ENCODE measurements around the gene GALR2.

Gene GALR2

DNA sequence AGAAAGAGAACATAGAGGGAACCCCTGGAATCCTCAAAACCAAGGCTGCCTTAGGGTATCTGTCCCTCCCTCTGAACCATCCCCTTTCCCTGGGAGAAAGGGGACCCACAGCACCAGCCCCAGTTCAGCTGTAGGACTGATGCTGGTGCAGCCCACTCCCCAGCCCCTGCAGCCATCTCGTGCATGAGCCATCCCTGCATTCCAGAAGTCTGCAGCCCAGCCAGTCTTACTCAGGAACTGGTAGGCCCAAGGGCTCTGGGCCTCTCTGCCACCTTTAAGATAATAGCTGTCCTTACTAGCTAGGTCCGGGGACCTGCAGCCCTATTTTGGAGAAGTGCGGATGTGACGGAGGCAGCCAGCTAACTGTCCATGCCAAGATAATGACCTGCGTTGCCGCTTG, 41.4 kb upstream of the GALR2 start:
- Histone ChIP-seq H3F3A (ENCODE audit: insufficient read depth, low read length) (no peaks in the 10 kb centered on the region), H3K27me3 (ENCODE audit: insufficient read depth, low read length) (no peaks in the 10 kb centered on the region), H3K27ac (ENCODE audit: low read depth, low read length, poor library complexity, severe bottlenecking) (no peak overlapping the region), H3K4me3 (ENCODE audit: low read depth, low read length, poor library complexity, severe bottlenecking) (no peak overlapping the region), H3K9me2 (ENCODE audit: low read depth, low read length) (no peaks in the 10 kb centered on the region), H3K4me1 (ENCODE audit: insufficient read depth, low read length, severe bottlenecking) (peaks cover 10% of the 10 kb centered on the region), H3K79me2 (ENCODE audit: insufficient read depth, low read length) (no peaks in the 10 kb centered on the region), H3K9me3 (ENCODE audit: low read length) (no peaks in the 10 kb centered on the region), H4K20me1 (ENCODE audit: insufficient read depth, low read length) (no peaks in the 10 kb centered on the region), H3K9ac (ENCODE audit: low read length) (no peak overlapping the region), H2AFZ (ENCODE audit: low read length) (no peak overlapping the region), H3K36me3 (ENCODE audit: insufficient read depth, low read length) (peaks cover under 1% of the 10 kb centered on the region; the same call in 1 of the 2 replicates), H3K4me2 (ENCODE audit: low read length) (no peak overlapping the region)
- TF ChIP-seq, protein P1, sequence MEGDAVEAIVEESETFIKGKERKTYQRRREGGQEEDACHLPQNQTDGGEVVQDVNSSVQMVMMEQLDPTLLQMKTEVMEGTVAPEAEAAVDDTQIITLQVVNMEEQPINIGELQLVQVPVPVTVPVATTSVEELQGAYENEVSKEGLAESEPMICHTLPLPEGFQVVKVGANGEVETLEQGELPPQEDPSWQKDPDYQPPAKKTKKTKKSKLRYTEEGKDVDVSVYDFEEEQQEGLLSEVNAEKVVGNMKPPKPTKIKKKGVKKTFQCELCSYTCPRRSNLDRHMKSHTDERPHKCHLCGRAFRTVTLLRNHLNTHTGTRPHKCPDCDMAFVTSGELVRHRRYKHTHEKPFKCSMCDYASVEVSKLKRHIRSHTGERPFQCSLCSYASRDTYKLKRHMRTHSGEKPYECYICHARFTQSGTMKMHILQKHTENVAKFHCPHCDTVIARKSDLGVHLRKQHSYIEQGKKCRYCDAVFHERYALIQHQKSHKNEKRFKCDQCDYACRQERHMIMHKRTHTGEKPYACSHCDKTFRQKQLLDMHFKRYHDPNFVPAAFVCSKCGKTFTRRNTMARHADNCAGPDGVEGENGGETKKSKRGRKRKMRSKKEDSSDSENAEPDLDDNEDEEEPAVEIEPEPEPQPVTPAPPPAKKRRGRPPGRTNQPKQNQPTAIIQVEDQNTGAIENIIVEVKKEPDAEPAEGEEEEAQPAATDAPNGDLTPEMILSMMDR (IDR thresholded peaks at IDR 0.05; ENCODE audit: low read length), result no peak
- no peak for TF ChIP-seq EZH2 (IDR thresholded peaks at IDR 0.05; ENCODE audit: borderline replicate concordance, low read length)

DNA sequence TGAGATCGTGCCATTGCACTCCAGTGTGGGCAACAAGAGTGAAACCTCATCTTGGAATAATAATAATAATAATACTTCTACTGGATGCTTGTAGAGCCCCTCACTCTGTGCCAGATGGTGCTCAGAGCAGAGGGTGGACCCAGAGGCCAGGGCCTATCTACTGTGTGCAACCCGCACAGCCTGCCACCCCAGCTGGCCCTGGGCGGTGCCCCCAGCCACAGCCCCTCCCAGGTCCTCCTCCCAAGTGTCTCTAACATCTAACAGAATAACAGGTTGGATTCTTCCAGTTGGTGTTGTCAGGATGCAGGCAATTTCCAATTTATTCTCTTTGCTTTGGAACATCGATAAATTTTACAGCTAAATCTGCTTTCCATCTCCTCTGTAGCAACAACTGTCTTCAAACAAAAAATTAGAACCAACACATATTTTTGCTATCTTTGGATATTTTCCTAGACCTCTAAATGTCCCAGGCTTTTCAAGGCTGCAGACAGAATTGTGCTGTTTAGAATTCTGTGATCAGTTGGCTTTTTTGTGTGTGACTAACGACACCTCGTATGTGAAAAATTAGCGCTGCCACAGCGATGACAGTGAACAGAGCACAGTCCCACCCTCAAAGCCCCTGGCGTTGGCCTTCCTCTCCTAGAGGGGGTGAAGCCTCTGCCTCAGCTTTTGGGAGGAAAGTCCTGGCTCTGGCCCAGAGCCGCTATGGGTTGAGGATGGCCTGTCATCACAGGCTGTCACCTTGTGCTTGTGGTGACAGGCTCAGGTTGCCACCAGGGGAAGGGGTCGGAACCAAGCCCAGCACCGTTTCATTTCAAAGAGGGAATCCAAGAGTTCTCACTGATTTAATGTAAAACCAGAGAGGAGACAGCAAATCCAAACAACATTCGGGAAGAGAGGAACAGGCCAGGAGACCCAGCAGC, 39.9 kb upstream of the GALR2 start:
- Histone ChIP-seq H3K9ac (ENCODE audit: low read length) (no peak overlapping the region), H3K27me3 (ENCODE audit: insufficient read depth, low read length) (no peaks in the 10 kb centered on the region), H3K36me3 (ENCODE audit: insufficient read depth, low read length) (peaks cover 16% of the 10 kb centered on the region), H3K4me2 (ENCODE audit: low read length) (no peak overlapping the region), H3K79me2 (ENCODE audit: insufficient read depth, low read length) (no peaks in the 10 kb centered on the region), H3K27ac (ENCODE audit: low read depth, low read length, poor library complexity, severe bottlenecking) (no peak overlapping the region), H3F3A (ENCODE audit: insufficient read depth, low read length) (no peaks in the 10 kb centered on the region), H2AFZ (ENCODE audit: low read length) (no peak overlapping the region), H3K9me2 (ENCODE audit: low read depth, low read length) (no peaks in the 10 kb centered on the region), H3K9me3 (ENCODE audit: low read length) (no peaks in the 10 kb centered on the region), H3K4me3 (ENCODE audit: low read depth, low read length, poor library complexity, severe bottlenecking) (no peak overlapping the region), H3K4me1 (ENCODE audit: insufficient read depth, low read length, severe bottlenecking) (peaks cover 4% of the 10 kb centered on the region), H4K20me1 (ENCODE audit: insufficient read depth, low read length) (no peaks in the 10 kb centered on the region)
- TF ChIP-seq, protein P1 (IDR thresholded peaks at IDR 0.05; ENCODE audit: low read length), result no peak
- no peak for TF ChIP-seq EZH2 (IDR thresholded peaks at IDR 0.05; ENCODE audit: borderline replicate concordance, low read length)

DNA sequence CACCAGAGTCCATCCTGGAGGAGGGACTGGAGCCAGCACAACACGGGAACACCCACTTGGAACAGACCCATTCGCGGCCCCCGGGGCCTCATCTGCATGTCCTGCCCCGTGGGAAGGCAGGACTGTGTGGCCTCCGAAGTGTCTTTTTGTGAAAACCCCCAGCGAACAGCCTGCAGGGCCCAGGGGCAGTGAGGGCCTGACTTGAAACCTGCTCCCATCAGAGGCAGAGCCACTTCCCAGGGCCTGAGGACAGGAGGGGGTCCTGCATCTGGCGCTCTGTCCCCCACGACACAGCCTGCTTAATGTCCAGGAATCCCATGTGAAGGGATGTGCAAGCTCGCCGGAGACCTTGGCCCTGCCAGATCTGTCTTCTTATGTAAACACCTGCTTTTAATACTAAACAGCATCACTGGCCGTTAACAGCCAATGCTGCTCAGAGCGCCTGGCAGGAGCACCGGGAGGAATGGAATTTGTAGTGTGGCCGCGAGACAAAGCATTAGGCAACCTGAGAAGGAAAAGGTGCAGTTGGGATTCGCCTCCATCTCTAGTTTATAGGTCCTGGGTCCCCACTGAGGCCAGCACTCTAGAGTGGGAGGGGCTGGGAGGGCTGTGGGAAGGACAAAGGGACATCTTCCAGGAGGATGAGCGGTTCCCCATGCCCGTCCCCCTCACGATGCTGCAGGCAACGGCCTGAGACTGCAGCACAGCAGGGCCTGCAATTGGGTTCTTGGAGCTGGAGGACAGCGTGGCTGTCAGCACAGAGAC, 37.9 kb upstream of the GALR2 start:
- TF ChIP-seq, protein P1 (IDR thresholded peaks at IDR 0.05; ENCODE audit: low read length), result no peak
- TF ChIP-seq EZH2 (IDR thresholded peaks at IDR 0.05; ENCODE audit: borderline replicate concordance, low read length), result no peak

More for the DNA sequence above, 37.9 kb upstream of the GALR2 start:
- H3K9ac ChIP-seq (ENCODE audit: low read length), result no peak overlapping the region
- no peak overlapping the region for H3K4me3 ChIP-seq (ENCODE audit: low read depth, low read length, poor library complexity, severe bottlenecking)
- H2AFZ ChIP-seq (ENCODE audit: low read length), result no peak overlapping the region
- peaks cover 35% of the 10 kb centered on the region for H3K36me3 ChIP-seq (ENCODE audit: insufficient read depth, low read length)
- H3K9me3 ChIP-seq (ENCODE audit: low read length), result no peaks in the 10 kb centered on the region
- H3K4me2 ChIP-seq (ENCODE audit: low read length), result no peak overlapping the region
- no peaks in the 10 kb centered on the region for H3K79me2 ChIP-seq (ENCODE audit: insufficient read depth, low read length)
- no peaks in the 10 kb centered on the region for H4K20me1 ChIP-seq (ENCODE audit: insufficient read depth, low read length)
- no peak overlapping the region for H3K27ac ChIP-seq (ENCODE audit: low read depth, low read length, poor library complexity, severe bottlenecking)
- no peaks in the 10 kb centered on the region for H3K4me1 ChIP-seq (ENCODE audit: insufficient read depth, low read length, severe bottlenecking)
- H3K27me3 ChIP-seq (ENCODE audit: insufficient read depth, low read length), result no peaks in the 10 kb centered on the region
- no peaks in the 10 kb centered on the region for H3F3A ChIP-seq (ENCODE audit: insufficient read depth, low read length)
- no peaks in the 10 kb centered on the region for H3K9me2 ChIP-seq (ENCODE audit: low read depth, low read length)
